ENCODE measurements around the gene VRK2. TPM values are rescaled to one million over a fixed set of nuclear protein-coding genes. Genes with fewer than 3 reads are reported as not detected.

VRK2 gene
- total RNA-seq, 1 experiment from 2014 or later, result 33.0 TPM

DNA sequence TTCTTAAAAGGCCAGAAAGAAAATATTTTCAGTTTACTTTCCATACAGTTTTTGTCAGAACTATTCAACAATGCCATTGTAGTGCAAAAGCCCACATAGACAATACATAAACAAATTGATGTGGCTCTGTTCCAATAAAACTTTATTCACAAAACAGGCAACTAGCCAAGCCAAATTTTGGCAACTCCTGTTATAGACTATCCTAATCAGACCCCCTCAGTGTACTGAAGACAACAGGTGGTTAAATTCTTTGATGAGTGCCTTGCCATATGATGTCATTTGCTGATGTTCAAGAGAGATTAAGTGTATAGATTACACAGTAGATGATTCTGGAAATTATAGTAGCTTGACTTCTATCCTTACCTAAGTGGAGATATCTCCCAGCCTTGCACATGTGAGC is 111.1 kb downstream of the VRK2 start:
- H3K27me3 ChIP-seq (ENCODE audit: insufficient read depth, low read length), result no peaks in the 10 kb centered on the region
- ATAC-seq, result no peak
- peaks cover 11 to 34% of the 10 kb centered on the region in 2 experiments; a peak in 3 of 4 replicates for H3K36me3 ChIP-seq (ENCODE audit: control insufficient read depth in 1 of 2, insufficient read depth in 2 of 2, low read length in 2 of 2)
- POLR2A ChIA-PET, result no interaction called here
- no peaks in the 10 kb centered on the region for H3K4me1 ChIP-seq (ENCODE audit: control insufficient read depth in 1 of 2, insufficient read depth in 2 of 2, low read length in 2 of 2)
- TF ChIP-seq, protein P1, sequence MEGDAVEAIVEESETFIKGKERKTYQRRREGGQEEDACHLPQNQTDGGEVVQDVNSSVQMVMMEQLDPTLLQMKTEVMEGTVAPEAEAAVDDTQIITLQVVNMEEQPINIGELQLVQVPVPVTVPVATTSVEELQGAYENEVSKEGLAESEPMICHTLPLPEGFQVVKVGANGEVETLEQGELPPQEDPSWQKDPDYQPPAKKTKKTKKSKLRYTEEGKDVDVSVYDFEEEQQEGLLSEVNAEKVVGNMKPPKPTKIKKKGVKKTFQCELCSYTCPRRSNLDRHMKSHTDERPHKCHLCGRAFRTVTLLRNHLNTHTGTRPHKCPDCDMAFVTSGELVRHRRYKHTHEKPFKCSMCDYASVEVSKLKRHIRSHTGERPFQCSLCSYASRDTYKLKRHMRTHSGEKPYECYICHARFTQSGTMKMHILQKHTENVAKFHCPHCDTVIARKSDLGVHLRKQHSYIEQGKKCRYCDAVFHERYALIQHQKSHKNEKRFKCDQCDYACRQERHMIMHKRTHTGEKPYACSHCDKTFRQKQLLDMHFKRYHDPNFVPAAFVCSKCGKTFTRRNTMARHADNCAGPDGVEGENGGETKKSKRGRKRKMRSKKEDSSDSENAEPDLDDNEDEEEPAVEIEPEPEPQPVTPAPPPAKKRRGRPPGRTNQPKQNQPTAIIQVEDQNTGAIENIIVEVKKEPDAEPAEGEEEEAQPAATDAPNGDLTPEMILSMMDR (IDR thresholded peaks at IDR 0.05 in 2 of 3, conservative IDR thresholded peaks at IDR 0.05 in 1 of 3; ENCODE audit: borderline replicate concordance in 1 of 3, insufficient read depth in 1 of 3, low read depth in 2 of 3, low read length in 2 of 3), result no peak
- no peak for TF ChIP-seq EZH2 (IDR thresholded peaks at IDR 0.05)
- TF ChIP-seq, protein P2, sequence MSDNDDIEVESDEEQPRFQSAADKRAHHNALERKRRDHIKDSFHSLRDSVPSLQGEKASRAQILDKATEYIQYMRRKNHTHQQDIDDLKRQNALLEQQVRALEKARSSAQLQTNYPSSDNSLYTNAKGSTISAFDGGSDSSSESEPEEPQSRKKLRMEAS (IDR thresholded peaks at IDR 0.05), result no peak
- no peak for TF ChIP-seq JUND (IDR thresholded peaks at IDR 0.05)
- no peak for TF ChIP-seq POLR2A (IDR thresholded peaks at IDR 0.05; ENCODE audit: borderline replicate concordance, extremely low read depth, insufficient read depth, insufficient read length)
- no peak for TF ChIP-seq POLR2AphosphoS5 (IDR thresholded peaks at IDR 0.05; ENCODE audit: low read depth, low read length)
- TF ChIP-seq, protein P3, sequence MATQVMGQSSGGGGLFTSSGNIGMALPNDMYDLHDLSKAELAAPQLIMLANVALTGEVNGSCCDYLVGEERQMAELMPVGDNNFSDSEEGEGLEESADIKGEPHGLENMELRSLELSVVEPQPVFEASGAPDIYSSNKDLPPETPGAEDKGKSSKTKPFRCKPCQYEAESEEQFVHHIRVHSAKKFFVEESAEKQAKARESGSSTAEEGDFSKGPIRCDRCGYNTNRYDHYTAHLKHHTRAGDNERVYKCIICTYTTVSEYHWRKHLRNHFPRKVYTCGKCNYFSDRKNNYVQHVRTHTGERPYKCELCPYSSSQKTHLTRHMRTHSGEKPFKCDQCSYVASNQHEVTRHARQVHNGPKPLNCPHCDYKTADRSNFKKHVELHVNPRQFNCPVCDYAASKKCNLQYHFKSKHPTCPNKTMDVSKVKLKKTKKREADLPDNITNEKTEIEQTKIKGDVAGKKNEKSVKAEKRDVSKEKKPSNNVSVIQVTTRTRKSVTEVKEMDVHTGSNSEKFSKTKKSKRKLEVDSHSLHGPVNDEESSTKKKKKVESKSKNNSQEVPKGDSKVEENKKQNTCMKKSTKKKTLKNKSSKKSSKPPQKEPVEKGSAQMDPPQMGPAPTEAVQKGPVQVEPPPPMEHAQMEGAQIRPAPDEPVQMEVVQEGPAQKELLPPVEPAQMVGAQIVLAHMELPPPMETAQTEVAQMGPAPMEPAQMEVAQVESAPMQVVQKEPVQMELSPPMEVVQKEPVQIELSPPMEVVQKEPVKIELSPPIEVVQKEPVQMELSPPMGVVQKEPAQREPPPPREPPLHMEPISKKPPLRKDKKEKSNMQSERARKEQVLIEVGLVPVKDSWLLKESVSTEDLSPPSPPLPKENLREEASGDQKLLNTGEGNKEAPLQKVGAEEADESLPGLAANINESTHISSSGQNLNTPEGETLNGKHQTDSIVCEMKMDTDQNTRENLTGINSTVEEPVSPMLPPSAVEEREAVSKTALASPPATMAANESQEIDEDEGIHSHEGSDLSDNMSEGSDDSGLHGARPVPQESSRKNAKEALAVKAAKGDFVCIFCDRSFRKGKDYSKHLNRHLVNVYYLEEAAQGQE (IDR thresholded peaks at IDR 0.05; ENCODE audit: low read depth), result no peak
- no peak for TF ChIP-seq EZH2phosphoT487 (IDR thresholded peaks at IDR 0.05; ENCODE audit: borderline replicate concordance)
- TF ChIP-seq CEBPB (IDR thresholded peaks at IDR 0.05; ENCODE audit: low read depth), result no peak
- no peak for DNase-seq (ENCODE audit: low read depth, low spot score)
- no peak overlapping the region for H3K4me2 ChIP-seq (ENCODE audit: low read length)
- no peaks in the 10 kb centered on the region for H3K9me2 ChIP-seq (ENCODE audit: insufficient read depth)
- no peaks in the 10 kb centered on the region for H3K9me3 ChIP-seq (ENCODE audit: control insufficient read depth in 1 of 2, insufficient read depth in 1 of 2, low read depth in 1 of 2, low read length in 2 of 2)
- no peak overlapping the region for H3K4me3 ChIP-seq (replicated peaks in 1 of 2; ENCODE audit: low read depth in 1 of 2, low read length in 2 of 2)
- H4K20me1 ChIP-seq (ENCODE audit: insufficient read depth), result no peaks in the 10 kb centered on the region
- no peak overlapping the region for H2AFZ ChIP-seq (ENCODE audit: low read depth, low read length, poor library complexity, severe bottlenecking)
- no peak overlapping the region for H3K27ac ChIP-seq (ENCODE audit: low read depth, low read length)
- CTCF ChIA-PET, result no interaction called here
- RAD21 ChIA-PET (ENCODE audit: low non-redundant PET in 1 of 2, low total read pairs in 2 of 2, uncharacterized antibody in 2 of 2, unreplicated experiment in 2 of 2), result no interaction called here
- H3K9ac ChIP-seq (ENCODE audit: low read length), result no peak overlapping the region
- BruUV-seq (replicated peaks), result no TSS peak
- H3K79me2 ChIP-seq (ENCODE audit: insufficient read depth, low read length), result no peaks in the 10 kb centered on the region
- intact Hi-C loops (cut with micrococcal nuclease), result no loop called here
